Stimulated activated CD8-positive, alpha-beta memory T cell treated with anti-CD3 and anti-CD28 coated beads, Interleukin-12 subunit alpha, Interleukin-12 subunit beta, amount 100 ng/mL, for 24 hours (primary cell): ENCODE measurements around the gene TBXA2R.
"Not testable (repeated sequence)": the region's sequence is repeated elsewhere in the genome, so short reads cannot be mapped to it uniquely, and the experiment has no call there.

Experiments
- DNase-seq: peaks from one replicate; pipeline ENCODE4 v3.0.0-alpha.2; 2020; ENCODE audit errors: extremely low read depth

The TBXA2R gene

GRCh38 chr19:3639479-3639878 is 32.8 kb upstream of the TBXA2R start:
- DNase-seq = no peak

DNA sequence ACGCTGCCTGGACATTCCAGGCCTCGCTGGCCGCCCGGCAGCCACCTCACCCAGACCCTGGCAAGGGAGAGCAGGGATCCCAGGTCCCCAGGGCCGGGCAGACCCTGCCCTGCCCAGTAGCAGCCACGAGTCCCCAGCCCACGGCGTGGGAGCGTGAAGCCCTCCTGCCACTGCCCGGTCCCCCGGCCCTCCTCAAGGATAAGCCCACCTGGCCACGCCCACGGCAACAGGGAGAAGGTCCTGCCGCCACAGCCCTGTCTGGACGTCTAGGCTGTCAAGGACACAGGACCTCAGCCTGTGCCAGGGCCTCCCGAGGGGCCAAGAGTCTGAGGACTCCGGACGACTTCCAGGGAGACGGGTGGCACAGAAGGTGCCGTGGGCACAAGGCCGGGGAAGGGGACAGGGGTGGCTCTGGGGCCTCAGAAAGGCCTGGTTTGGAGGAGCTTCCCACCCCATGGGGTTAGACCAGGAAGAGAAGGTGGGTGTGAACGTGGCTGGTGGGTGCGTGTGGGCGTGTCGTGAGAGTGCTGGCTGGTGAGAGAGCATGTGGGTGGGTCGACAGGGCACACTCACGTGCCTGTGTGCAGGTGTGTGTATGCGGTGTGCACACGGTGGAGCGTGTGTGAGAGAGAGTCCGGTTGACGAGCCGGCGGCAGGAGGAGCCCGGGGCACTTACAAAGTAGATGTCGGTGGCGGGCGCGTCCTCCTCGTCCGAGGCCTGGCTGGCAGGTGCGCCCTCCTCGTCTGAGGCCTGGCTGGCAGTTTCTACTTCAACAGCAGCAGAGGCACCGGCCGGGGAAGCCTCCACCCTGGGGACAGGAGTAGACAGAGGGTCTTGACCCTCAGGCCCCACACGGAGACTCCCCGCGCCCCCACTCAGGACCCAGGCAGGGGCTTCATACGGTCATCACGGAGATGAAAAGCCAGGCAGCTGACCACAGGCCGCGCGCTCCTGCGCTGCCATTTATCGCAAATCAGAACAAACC is 31.8 kb upstream of the TBXA2R start:
- no peak for DNase-seq

GRCh38 chr19:3637621-3638020 is 30.9 kb upstream of the TBXA2R start:
- DNase-seq = no peak

GRCh38 chr19:3636962-3637361 is 30.3 kb upstream of the TBXA2R start:
- no peak for DNase-seq

GRCh38 chr19:3636506-3636905 is 29.8 kb upstream of the TBXA2R start:
- DNase-seq = no peak

- no peak for DNase-seq
These were observed 27.9 kb upstream of the TBXA2R start for GRCh38 chr19:3634496-3635045.

GRCh38 chr19:3633559-3633988 is 26.9 kb upstream of the TBXA2R start:
- DNase-seq = no peak

- DNase-seq = no peak
These were observed 26.3 kb upstream of the TBXA2R start for GRCh38 chr19:3632739-3633558.

- no peak for DNase-seq
These were observed 25.4 kb upstream of the TBXA2R start for GRCh38 chr19:3632098-3632497.

DNA sequence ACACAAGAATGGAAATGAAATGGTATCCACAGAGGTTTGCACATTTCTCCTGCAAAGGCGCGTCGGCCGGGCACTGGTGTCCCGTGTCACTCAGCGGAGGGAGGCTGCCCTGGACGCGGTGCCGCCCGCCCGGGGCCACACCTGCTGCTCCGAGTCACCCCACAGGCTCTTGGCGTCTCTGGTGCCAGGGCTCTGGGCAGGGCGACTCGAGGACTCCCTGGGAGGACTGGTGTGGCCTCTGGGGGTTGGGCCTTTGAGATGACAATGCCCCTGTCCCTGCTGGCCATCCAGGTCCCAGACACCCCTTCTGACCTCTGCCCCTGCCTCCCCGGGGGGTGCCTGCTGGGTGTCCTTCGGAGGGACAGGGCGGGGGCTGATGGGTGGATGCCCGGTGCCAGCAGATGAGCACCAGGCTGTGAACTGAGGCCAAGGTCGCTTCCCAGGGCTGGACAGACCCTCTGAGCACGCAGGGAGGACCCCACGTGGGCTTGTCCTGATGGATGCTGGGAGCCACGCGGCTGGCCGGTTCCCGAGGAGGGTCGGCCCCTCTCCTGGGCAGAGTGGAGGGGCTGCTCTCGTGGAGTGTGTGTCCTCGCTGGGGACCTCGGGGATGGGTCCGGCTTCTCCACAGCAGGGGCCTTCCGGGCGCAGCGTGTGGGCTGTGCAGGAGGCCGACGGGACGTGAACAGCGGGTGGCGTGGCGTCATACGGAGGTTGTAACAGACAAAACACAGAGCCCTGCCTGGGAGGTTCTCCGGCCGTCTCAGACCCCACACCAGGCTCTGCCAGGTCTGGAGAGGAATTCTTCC is 24.6 kb upstream of the TBXA2R start:
- no peak for DNase-seq

DNA sequence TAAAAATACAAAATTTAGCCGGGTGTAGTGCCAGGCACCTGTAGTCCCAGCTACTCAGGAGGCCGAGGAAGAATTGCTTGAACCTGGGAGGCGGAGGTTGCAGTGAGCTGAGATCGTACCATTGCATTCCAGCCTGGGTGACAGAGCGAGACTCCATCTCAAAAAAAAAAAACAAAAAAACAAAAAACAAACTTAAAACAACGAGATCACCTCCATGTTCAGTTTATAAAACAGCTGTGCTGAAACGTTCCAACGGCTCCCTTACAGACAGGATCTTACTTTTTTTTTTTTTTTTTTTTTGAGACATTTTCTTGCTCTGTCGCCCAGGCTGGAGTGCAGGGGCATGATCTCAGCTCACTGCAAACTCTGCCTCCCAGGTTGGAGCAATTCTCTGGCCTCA is 22.1 kb upstream of the TBXA2R start:
- not testable (repeated sequence) for DNase-seq

DNA sequence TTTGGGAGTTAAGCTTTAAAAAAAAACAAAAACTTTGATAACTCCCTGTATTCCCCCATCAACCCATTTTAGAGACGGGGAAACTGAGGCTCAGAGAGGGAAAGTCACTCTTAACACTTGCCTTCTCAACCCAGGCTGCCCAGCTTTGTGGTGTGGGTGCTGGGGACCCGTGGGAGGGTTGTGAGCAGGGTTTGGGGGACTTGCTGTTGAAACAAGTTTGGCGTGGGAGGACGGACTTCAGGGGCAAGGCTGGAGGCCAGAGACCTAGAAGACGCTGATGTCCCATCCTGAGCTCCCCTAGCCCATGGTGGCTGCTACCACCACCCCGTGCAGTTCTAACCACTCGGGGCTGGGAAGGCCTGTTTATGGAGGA is 20.7 kb upstream of the TBXA2R start:
- DNase-seq = no peak

DNA sequence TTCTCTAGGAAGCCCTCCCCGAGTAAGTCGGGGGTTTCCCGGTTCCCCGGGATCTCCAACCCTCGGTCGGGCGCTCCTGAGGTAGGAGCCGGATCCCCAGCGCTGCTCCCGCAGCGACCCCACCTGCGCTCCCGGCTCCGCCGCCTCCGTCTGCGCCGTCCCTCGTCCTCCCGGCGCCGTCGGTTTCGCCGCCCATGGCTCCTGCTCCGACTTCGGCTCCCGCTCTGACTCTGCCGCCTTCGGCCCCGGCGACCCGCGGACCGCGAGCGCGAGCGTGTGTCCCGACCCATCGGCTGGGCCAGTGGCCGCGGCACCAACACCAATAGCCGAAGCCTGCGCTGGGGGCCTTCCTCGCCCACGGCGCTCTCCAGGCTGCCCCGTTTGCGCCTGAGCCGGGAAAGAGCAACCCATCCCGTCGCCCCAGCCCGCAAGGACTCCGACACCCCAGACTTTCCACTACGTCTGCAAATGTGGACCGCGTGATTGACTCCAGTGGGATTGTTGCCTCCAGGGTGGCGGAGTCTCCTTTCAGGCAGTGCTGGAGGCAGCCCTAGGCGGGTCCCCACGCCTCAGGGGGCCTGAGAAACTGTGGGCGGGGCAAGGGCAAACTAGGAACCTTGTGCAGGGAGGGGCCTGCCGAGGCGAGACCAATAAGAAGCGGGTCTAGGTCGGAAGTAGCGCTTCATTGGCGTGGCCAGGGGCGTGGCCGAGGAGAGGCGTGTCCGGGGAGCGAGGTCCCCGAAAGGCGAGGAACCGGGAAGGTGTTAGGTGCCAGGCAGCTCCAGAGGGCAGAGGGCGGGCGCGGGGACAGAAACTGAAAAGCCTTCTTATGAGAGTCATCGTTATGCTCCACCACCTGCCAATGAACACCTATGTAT is 20.0 kb upstream of the TBXA2R start, which contains the start of gene CACTIN:
CACTIN (minus strand) TSS at position 318 of the 878 bp plus-strand sequence; CDS start at position 290, 28 bp downstream.
- DNase-seq = peak; percentile 97

DNA sequence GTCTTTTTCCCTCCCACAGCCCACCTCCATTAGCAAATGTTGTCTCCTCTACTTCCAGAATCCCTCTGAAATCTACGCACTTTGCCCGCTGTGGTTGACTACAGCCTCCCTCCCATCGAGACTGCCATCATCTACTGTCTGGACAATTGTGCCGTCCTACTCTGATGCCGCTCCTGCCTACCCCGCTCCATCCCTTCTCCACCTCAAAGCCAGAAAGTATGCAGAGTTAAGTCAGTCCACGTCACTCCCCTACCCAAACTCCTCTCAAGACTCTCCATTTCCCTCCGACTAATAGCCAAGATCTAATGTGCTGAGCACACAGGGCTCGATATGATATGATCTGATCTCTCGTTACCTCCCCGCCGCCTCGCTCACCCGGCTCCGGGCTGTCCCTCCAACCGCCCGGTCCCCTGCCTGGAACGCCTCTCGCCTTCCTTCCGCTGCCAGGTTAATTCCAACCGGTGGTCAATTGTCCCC is 19.4 kb upstream of the TBXA2R start:
- DNase-seq = no peak

GRCh38 chr19:3623716-3624115 is 17.0 kb upstream of the TBXA2R start:
- DNase-seq = no peak

DNA sequence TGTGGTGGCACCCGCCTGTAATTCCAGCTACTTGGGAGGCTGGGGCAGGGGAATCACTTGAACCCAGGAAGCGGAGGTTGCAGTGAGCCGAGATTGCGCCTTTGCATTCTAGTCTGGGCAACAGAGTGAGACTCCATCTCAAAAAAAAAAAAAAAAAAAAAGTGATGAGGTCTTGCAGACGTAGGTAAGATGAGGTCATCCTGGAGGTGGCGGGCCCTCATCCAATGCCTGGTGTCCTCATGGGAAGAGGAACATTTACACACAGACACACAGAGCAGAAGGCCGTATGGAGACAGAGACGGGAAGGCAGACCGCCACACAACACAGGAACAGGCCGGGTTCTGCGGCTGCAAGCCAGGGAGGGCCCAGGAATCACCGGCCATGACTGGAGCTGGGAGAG is 15.5 kb upstream of the TBXA2R start:
- DNase-seq = no peak

DNA sequence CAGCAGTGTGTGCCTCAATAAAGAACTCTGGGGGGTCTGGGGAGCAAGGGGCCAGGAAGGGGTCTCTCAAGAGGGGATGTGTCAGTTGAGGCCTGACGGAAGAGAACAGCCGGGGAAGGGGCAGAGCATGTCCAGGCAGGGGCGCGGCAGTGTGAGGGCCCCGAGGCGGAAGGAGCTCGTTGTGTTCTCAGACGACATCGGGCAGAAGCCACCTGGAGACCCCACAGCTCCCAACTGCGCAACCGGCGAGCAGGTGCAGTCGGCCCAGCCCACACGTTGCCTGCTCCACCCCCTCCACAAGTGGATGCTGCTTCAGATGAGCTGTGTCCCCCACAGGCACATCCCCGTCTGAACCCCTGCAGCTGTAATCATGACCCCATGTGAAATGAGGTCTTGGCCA is 15.0 kb upstream of the TBXA2R start:
- DNase-seq = no peak

GRCh38 chr19:3620817-3621547 is 14.3 kb upstream of the TBXA2R start:
- no peak for DNase-seq

- no peak for DNase-seq
These were observed 13.6 kb upstream of the TBXA2R start for GRCh38 chr19:3620145-3620816.
